Naive B cell (primary cell): Measurements from ENCODE around the gene RBM18. TPM values are rescaled to one million over a fixed set of nuclear protein-coding genes. Genes with fewer than 3 reads are reported as not detected.

Experiments used
- ATAC-seq, 2 donors: fragments of 150-1000 bp; cut with Tn5 transposase; 2 replicates each; pipeline ENCODE4 v1.10.0; 2021; ENCODE audit warnings: low read depth in 2 of 2, mild to moderate bottlenecking in 2 of 2, moderate library complexity in 2 of 2
- DNase-seq: peaks from one replicate; pipeline ENCODE4 v3.0.0; 2022
- H3K27ac Mint-ChIP-seq, 6 donors: one replicate each; pipeline ENCODE4 v1.8.0; 2020 to 2022; ENCODE audit warnings: mild to moderate bottlenecking in 6 of 6, mixed read lengths in 6 of 6, moderate library complexity in 5 of 6, inconsistent platforms in 2 of 6
- H3K27me3 Mint-ChIP-seq, 3 donors: one replicate each; pipeline ENCODE4 v1.8.0; 2021 to 2022; ENCODE audit warnings: mixed read lengths in 3 of 3, mild to moderate bottlenecking in 1 of 3
- H3K36me3 Mint-ChIP-seq, 2 donors: one replicate each; pipeline ENCODE4 v1.8.0; 2020 to 2022; ENCODE audit warnings: mixed read lengths in 2 of 2, inconsistent platforms in 1 of 2, mild to moderate bottlenecking in 1 of 2
- H3K4me1 Mint-ChIP-seq, 3 donors: one replicate each; pipeline ENCODE4 v1.8.0; 2020 to 2022; ENCODE audit warnings: mixed read lengths in 3 of 3, inconsistent platforms in 1 of 3, mild to moderate bottlenecking in 1 of 3, moderate library complexity in 1 of 3
- H3K4me3 Mint-ChIP-seq, 8 donors: one replicate each; pipeline ENCODE4 v1.8.0; 2020 to 2022; ENCODE audit warnings: mild to moderate bottlenecking in 8 of 8, mixed read lengths in 8 of 8, moderate library complexity in 8 of 8, inconsistent platforms in 2 of 8
- H3K9me3 Mint-ChIP-seq, 7 donors: one replicate each; pipeline ENCODE4 v1.8.0; 2020 to 2022; ENCODE audit warnings: mixed read lengths in 7 of 7, mild to moderate bottlenecking in 5 of 7, inconsistent platforms in 2 of 7, moderate library complexity in 1 of 7
- polyA plus RNA-seq, 6 donors: library from polyadenylated mRNA; unstranded; fragments of 300-500 nt; fragmentation: Illumina TruSeq; gene quantifications; one replicate each; pipeline ENCODE4 v1.2.3, GENCODE V29; 2021; ENCODE audit warnings: low read depth in 6 of 6

RBM18 gene
- polyA plus RNA-seq, 6 donors from 2014 or later, result 16.4 to 30.3 (median 21.6) TPM

DNA sequence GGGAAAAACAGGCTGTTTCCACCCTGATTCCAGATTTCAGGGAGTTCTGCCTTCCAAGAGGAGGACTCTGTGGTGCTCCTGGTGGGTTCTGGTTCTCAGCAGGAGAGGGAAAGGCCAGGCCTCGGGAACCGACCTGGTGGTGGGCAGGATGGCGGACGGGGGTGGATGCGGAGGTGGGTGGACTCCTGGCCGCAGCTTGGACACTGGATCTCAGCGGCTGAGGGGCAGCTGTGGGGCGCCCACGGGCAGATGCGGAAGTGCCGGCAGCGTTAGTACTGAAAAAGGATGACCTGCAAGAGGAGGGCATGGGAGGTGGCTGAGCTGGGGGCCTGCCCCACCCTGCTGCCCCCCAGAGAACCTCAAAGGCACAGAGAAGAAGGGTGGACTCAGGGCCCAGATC lies 60.1 kb downstream of the RBM18 start:
- H3K4me3 Mint-ChIP-seq, result no peak overlapping the region
- no peaks in the 10 kb centered on the region for H3K4me1 Mint-ChIP-seq
- H3K27ac Mint-ChIP-seq, result peak overlapping the region in 1 of 6 donors; percentile 65
- H3K36me3 Mint-ChIP-seq, result no peaks in the 10 kb centered on the region
- DNase-seq (no peak), ATAC-seq (no peak)
- H3K27me3 Mint-ChIP-seq, result peaks cover 15 to 32% (median 23%) of the 10 kb centered on the region in 3 donors
- no peaks in the 10 kb centered on the region for H3K9me3 Mint-ChIP-seq

DNA sequence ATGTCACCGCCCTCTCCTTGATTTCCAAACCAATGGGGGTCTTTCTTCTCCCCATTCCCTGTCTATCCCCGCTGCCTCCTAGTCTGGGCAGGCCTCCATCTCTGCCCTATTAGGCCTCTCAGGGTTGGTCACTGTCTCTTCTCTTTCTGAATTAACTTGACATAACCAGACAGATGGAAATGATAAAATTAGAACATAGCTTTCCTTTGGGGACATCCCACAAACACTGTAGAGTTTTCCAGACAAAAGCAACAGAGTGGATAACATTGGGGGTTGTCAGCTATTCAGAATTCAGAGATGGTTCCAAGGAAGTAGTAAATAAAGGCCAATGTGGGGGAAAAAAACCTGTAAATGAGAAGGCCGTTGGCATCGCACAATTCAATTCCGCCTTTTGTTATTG lies 60.6 kb downstream of the RBM18 start:
- no peaks in the 10 kb centered on the region for H3K9me3 Mint-ChIP-seq
- no peak overlapping the region for H3K4me3 Mint-ChIP-seq
- DNase-seq (no peak), ATAC-seq (no peak)
- peaks cover 15 to 33% (median 21%) of the 10 kb centered on the region in 3 donors for H3K27me3 Mint-ChIP-seq
- H3K36me3 Mint-ChIP-seq, result no peaks in the 10 kb centered on the region
- H3K4me1 Mint-ChIP-seq, result no peaks in the 10 kb centered on the region
- H3K27ac Mint-ChIP-seq, result no peak overlapping the region

DNA sequence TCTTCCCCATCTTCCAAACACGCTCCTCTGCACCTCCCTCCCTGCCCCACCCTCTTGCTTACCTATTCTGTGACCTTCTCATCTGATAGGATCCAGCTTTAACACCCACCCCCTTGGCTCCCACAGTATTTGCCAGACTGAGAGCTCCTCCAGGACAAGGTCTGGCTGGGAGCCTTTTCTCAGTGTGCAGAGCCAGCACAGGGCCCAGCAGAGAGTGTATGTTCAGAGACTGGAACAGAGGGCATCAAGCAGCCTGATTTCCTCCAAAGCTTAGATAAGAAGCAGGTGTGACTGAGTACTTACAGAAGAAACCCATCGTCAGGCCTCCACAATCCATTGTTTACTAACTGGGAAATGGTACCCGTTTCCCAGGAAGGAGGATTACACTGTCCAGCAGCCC lies 62.5 kb downstream of the RBM18 start:
- Mint-ChIP-seq H3K4me1 (no peaks in the 10 kb centered on the region), H3K27ac (no peak overlapping the region), H3K27me3 (peaks cover 17 to 35% (median 18%) of the 10 kb centered on the region in 3 donors), H3K36me3 (no peaks in the 10 kb centered on the region), H3K4me3 (no peak overlapping the region), H3K9me3 (no peaks in the 10 kb centered on the region)
- DNase-seq (no peak), ATAC-seq (no peak)

DNA sequence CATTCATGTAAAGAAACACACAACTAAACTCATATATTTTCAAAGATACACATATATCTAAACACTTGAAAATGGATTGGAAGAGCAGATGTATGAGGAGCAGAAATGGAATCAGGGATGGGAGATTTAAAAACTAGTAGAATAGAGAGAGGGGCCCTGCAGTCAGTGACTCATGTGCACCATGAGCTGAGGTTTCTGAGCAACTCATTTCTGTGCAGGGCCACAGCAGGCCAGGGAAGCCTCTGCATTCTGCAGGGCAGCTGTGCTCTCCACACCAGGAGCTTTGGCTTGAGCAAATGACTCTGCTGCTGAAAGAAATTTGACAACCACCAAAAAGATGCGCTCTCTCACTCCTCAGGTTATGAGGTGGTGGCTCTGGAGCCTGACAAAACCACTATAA lies 63.0 kb downstream of the RBM18 start:
- Mint-ChIP-seq H3K27ac (peak overlapping the region in 1 of 6 donors; percentile 47), H3K4me1 (no peaks in the 10 kb centered on the region)
- no peak for ATAC-seq

DNA sequence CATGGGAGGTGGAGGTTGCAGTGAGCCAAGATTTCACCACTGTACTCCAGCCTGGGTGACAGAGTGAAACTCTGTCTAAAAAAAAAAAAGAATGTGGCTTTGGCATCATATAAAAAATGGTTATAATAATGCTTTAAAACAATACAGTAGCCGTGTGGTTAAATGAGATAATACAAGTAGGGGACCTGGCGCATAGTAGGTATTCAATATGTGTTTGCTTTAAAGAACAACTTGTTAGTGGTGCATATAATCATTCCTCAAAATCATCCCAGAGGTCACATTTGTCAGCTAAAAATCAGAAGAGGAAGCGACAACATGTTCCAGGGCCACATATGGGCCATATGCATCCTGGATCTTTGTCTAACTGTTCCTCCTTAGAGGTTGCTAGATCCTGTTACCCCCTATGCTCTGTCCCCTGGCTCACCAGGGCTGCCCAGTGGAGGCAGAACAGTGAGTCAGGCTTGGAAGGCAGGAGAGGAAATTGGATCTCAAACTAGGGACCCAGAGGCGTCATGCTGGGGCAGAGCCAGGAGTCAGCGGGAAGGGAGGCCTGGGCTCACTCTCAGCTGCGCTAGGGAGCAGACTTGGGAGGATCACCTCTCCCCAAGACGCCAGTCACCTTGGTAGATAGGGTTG lies 63.6 kb downstream of the RBM18 start:
- H3K4me1 Mint-ChIP-seq, result no peaks in the 10 kb centered on the region
- DNase-seq, result no peak
- peaks cover 11 to 29% (median 19%) of the 10 kb centered on the region in 3 donors for H3K27me3 Mint-ChIP-seq
- H3K36me3 Mint-ChIP-seq, result no peaks in the 10 kb centered on the region
- no peak overlapping the region for H3K27ac Mint-ChIP-seq
- H3K9me3 Mint-ChIP-seq, result no peaks in the 10 kb centered on the region
- no peak for ATAC-seq
- H3K4me3 Mint-ChIP-seq, result no peak overlapping the region

More for the DNA sequence above, 63.0 kb downstream of the RBM18 start:
- no peak overlapping the region for H3K4me3 Mint-ChIP-seq
- no peaks in the 10 kb centered on the region for H3K36me3 Mint-ChIP-seq
- DNase-seq, result no peak
- H3K9me3 Mint-ChIP-seq, result no peaks in the 10 kb centered on the region
- H3K27me3 Mint-ChIP-seq, result peaks cover 17 to 35% (median 19%) of the 10 kb centered on the region in 3 donors

DNA sequence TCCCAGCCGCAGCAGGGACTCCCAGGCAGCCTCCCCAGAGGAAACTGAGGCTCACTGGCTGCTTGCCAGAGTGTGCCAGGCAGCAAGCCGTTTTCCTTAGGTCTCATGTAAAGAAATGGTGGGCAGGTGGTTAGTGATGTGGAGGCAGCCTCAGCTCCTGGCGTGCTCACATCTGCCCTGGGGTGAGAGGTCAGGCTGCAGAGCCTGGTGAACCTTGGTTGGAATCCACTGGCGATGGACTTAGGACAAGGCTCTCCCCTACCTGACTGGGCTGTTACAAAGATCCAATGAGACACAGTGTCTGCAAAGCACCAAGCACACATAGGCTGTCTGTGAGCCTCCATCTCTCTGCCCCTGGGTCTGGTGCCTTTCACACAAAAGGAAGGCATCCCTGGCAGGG lies 66.8 kb downstream of the RBM18 start:
- Mint-ChIP-seq H3K9me3 (no peaks in the 10 kb centered on the region), H3K4me1 (no peaks in the 10 kb centered on the region), H3K36me3 (no peaks in the 10 kb centered on the region), H3K4me3 (no peak overlapping the region), H3K27me3 (peaks cover 10 to 29% (median 14%) of the 10 kb centered on the region in 3 donors), H3K27ac (no peak overlapping the region)
- no peak for ATAC-seq
- DNase-seq, result no peak

DNA sequence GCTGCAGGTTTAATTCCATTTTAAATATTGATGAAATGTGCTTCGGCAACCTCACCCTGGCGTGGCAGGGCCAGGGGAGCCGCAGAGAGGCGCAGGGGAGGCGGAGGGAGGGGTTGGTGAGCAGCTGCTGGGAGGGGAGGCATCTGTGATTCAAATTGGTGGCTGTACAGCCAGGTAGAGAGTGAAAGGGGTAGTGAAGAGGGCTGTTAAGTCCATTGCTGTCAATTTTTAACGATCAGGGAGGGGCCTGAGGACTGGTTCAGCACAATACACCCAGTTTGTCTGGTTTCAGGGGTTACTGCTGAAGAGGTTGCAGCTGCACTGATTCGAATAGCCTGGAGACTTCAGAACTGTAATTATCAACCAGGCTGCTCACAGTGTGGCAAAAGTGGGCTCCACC lies 67.2 kb downstream of the RBM18 start:
- no peak for DNase-seq
- no peak overlapping the region for H3K4me3 Mint-ChIP-seq
- ATAC-seq, result no peak
- no peaks in the 10 kb centered on the region for H3K9me3 Mint-ChIP-seq
- H3K27me3 Mint-ChIP-seq, result peaks cover 10 to 29% (median 14%) of the 10 kb centered on the region in 3 donors
- no peaks in the 10 kb centered on the region for H3K4me1 Mint-ChIP-seq
- no peaks in the 10 kb centered on the region for H3K36me3 Mint-ChIP-seq
- no peak overlapping the region for H3K27ac Mint-ChIP-seq

DNA sequence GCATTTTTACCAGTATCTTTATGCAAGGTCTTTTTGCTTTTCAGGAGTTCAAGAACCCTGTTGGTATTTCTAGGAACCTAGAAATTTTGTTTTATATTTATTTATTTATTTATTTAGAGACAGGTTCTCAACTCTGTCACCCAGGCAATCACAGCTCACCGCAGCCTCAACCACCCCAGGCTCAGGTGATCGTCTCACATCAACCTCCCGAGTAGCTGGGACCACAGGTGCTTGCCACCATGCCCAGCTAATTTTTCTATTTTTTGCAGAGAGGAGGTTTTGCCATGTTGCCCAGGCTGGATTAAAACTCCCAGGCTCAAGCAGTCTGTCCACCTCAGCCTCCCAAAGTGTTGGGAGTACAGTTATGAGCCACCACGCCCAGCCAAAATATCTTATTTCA lies 68.8 kb downstream of the RBM18 start:
- Mint-ChIP-seq H3K9me3 (no peaks in the 10 kb centered on the region), H3K36me3 (no peaks in the 10 kb centered on the region), H3K27ac (no peak overlapping the region), H3K4me3 (no peak overlapping the region), H3K27me3 (peaks cover 10 to 29% (median 14%) of the 10 kb centered on the region in 3 donors), H3K4me1 (no peaks in the 10 kb centered on the region)
- ATAC-seq (no peak), DNase-seq (no peak)

DNA sequence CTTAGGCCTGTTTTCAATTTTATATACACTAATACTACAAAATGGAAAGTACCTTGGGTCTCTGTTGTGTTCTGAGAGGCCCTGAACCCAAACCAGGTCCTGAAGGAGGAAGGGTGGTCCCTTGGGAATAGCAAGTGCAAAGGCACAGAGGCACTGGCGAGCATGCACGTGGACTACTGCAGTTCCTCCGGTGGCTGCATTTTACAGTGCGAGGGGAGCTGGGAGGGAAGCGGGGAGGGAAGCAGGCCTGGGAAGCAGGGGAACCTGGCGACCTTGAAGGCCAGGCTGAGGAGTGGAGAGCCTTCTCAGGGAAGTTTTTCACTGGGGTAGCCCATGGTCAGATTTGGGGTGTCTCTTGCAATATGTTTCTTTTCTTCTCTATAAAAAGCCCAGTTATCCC lies 71.0 kb downstream of the RBM18 start:
- Mint-ChIP-seq H3K27me3 (peaks cover 8 to 24% (median 14%) of the 10 kb centered on the region in 3 donors), H3K9me3 (no peaks in the 10 kb centered on the region), H3K4me3 (peak overlapping the region in 1 of 8 donors; percentile 9), H3K27ac (no peak overlapping the region), H3K4me1 (no peaks in the 10 kb centered on the region), H3K36me3 (no peaks in the 10 kb centered on the region)
- no peak for DNase-seq
- ATAC-seq, result no peak

DNA sequence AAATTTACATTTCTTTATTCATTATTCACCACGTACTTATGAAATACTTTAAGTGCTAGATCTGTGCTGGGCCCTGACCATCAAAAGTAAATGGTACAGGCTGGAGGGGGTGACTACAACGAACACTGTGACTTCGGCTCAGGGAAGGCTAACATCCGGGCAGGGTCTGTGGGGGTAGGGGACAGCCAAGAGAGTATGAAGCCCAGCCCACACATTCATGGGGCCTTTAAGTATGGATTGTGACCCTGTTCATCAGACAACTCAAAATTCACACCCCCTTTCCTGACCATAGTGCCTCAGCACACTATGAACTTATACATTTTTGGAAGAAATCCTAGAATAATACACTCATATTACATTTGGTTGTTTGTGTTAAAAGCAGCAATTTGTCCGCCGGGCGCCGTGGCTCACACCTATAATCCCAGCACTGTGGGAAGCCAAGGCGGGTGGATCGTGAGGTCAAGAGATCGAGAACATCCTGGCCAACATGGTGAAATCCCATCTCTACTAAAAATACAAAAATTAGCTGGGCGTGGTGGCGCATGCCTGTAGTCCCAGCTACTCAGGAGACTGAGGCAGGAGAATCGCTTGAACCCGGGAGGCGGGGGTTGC lies 71.6 kb downstream of the RBM18 start:
- no peak for ATAC-seq
- Mint-ChIP-seq H3K9me3 (no peaks in the 10 kb centered on the region), H3K4me3 (no peak overlapping the region), H3K36me3 (no peaks in the 10 kb centered on the region), H3K4me1 (no peaks in the 10 kb centered on the region), H3K27me3 (peaks cover 5 to 18% (median 11%) of the 10 kb centered on the region in 3 donors), H3K27ac (peak overlapping the region in 1 of 6 donors; percentile 25)
- no peak for DNase-seq

DNA sequence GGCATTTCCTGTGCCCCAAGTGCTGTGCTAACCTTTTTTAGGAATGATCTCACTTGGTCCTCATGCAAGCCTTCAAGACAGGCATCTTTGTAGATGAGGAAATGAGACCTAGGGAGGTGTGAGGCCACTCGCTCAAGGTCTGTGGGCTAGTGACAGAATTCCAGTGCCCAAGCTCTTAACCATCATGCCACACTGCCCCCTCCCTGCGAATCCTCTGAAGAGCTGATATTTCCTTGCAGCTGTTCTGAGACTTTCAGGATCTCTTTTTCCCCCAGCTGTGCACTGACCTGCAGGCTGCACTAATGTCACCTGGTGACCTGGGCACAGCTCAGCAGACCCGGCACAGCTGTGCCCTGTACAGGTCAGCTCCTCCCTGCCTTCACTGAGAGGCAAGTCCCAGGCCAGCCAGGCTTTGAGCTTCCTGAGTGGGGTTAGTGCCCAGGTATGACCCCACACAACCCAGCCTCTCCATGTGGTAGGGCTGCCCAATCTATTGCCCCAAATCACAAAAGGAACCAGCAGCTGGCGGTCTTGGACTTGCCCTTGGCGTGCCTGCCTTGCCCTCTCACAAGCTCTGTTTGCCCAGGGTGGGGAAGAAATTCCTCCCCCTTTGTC lies 72.3 kb downstream of the RBM18 start:
- no peaks in the 10 kb centered on the region for H3K4me1 Mint-ChIP-seq
- ATAC-seq (no peak), DNase-seq (no peak)
- peaks cover 5 to 16% (median 9%) of the 10 kb centered on the region in 3 donors for H3K27me3 Mint-ChIP-seq
- H3K4me3 Mint-ChIP-seq, result no peak overlapping the region
- H3K9me3 Mint-ChIP-seq, result no peaks in the 10 kb centered on the region
- H3K36me3 Mint-ChIP-seq, result no peaks in the 10 kb centered on the region
- H3K27ac Mint-ChIP-seq, result no peak overlapping the region

DNA sequence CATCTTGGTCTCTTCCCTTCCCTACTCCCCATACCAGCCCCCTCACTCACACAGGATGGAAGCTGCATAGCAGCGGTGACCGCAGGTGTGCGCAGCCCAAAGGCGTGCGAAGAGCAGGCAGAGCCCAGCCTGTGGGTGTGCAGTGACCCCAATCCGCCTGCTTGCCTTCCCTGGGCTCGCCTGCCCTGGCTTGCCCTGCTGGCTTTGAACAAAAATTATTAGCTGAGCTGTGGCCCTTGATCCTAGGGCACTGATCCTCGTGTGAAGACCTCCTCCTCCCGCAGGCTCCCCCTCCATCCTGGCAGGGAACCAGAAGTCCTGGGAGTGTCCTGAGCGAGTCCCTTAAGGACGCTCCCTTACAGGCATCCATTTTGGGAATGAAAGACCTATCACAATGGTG lies 73.1 kb downstream of the RBM18 start:
- peaks cover 0 to 8% (median 5%) of the 10 kb centered on the region in 3 donors for H3K27me3 Mint-ChIP-seq
- no peak overlapping the region for H3K4me3 Mint-ChIP-seq
- no peaks in the 10 kb centered on the region for H3K36me3 Mint-ChIP-seq
- DNase-seq, result no peak
- no peak overlapping the region for H3K27ac Mint-ChIP-seq
- no peak for ATAC-seq
- no peaks in the 10 kb centered on the region for H3K9me3 Mint-ChIP-seq
- no peaks in the 10 kb centered on the region for H3K4me1 Mint-ChIP-seq

DNA sequence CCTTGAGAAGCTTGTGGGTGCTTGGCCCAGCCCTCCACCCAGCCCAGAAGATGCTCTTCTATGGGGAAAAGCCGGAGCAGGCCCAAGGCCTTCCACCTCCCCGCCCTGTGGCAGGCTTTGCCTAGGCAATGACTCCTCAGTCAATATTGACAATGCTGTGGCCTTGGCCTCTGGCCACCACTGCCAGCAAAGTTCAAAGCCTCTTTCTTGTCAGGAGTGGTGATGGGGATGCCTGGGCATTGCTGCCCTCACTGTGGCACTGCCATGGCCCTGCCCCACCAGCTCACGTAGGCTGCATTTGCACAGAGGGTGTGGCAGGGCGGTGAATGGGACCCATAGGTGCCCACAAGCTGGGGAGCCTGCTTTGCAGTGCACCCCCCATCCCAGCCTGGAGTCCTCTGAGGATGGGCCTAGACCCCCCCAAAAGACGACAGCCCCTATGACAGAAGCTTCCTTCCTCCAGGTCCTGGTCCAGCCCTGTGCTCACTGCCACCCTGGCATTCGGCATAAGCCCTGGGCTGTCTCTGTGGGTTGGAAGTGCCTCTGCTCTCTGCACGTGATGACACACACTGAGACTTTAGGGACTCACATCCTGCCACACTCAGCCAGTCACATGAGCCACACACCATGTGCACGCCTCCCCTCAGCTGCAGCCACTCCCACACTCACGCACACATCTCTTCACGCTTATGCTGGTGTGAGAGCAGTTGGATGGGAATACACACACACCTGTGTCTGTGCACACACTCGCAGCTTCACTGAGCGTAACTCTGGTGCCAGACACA lies 73.9 kb downstream of the RBM18 start:
- H3K27ac Mint-ChIP-seq, result no peak overlapping the region
- H3K9me3 Mint-ChIP-seq, result no peaks in the 10 kb centered on the region
- ATAC-seq (no peak), DNase-seq (no peak)
- peaks cover 0 to 8% (median 5%) of the 10 kb centered on the region in 3 donors for H3K27me3 Mint-ChIP-seq
- no peaks in the 10 kb centered on the region for H3K4me1 Mint-ChIP-seq
- no peak overlapping the region for H3K4me3 Mint-ChIP-seq
- H3K36me3 Mint-ChIP-seq, result no peaks in the 10 kb centered on the region
